ENCODE data around the gene IBA57.

The IBA57 gene

DNA sequence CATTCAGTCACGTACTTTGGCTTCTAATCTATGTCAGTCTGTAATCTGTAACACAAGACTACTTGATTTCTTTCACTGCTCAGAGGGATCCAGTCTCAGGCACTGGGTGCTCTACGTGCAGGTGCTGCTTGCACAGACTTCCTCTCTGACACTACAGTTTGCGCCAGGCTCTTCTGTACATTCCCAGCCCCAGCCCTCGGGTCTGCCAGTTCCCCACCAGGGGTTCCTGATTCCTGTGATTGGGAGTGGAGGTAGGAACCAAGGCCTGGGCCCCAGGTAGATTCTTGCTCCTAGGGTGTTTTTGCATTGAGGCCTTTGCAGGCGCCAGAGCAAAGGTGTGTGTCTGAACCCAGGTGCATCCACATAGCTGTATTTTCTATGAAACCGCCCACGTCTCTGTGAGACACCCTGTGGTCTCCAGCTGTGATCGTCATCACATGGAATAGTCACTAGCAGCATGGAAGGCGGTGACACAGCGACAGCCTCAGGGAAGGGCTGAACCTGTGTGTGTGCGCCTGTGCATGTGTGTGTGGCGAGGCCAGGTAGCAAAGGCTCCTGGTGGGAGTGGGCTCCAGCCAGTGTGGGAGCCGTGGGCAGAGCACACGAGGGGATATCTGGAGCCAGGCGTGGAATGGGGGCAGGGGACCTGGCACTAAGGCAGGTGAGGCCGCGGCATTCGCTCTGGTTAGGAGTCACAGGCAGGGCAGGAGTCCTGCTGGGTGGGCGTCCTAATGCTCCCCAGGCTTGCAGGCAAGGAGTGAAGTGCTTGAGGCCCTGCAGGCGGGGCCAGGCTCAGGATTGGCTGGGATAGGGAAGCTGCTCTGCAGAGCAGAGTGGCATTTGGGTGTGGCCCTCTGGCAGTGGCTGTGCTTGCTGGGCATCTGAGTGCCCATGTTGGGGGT is 10.7 kb upstream of the IBA57 start:
- TF ChIP-seq, protein P1, sequence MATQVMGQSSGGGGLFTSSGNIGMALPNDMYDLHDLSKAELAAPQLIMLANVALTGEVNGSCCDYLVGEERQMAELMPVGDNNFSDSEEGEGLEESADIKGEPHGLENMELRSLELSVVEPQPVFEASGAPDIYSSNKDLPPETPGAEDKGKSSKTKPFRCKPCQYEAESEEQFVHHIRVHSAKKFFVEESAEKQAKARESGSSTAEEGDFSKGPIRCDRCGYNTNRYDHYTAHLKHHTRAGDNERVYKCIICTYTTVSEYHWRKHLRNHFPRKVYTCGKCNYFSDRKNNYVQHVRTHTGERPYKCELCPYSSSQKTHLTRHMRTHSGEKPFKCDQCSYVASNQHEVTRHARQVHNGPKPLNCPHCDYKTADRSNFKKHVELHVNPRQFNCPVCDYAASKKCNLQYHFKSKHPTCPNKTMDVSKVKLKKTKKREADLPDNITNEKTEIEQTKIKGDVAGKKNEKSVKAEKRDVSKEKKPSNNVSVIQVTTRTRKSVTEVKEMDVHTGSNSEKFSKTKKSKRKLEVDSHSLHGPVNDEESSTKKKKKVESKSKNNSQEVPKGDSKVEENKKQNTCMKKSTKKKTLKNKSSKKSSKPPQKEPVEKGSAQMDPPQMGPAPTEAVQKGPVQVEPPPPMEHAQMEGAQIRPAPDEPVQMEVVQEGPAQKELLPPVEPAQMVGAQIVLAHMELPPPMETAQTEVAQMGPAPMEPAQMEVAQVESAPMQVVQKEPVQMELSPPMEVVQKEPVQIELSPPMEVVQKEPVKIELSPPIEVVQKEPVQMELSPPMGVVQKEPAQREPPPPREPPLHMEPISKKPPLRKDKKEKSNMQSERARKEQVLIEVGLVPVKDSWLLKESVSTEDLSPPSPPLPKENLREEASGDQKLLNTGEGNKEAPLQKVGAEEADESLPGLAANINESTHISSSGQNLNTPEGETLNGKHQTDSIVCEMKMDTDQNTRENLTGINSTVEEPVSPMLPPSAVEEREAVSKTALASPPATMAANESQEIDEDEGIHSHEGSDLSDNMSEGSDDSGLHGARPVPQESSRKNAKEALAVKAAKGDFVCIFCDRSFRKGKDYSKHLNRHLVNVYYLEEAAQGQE (IDR thresholded peaks at IDR 0.05; ENCODE audit: insufficient read depth in 1 of 2, low read depth in 2 of 2, low read length in 2 of 2), result no peak
- TF ChIP-seq FOXP2 (optimal IDR thresholded peaks at IDR 0.05; ENCODE audit: borderline replicate concordance, extremely low read depth, extremely low read length, insufficient read depth) (no peak), SIN3A (IDR thresholded peaks at IDR 0.05; ENCODE audit: borderline replicate concordance, insufficient read depth, low read length) (no peak), POLR2AphosphoS5 (IDR thresholded peaks at IDR 0.05; ENCODE audit: low read depth, low read length) (no peak), TAF1 (IDR thresholded peaks at IDR 0.05; ENCODE audit: borderline replicate concordance, insufficient read depth, low read length) (no peak)

DNA sequence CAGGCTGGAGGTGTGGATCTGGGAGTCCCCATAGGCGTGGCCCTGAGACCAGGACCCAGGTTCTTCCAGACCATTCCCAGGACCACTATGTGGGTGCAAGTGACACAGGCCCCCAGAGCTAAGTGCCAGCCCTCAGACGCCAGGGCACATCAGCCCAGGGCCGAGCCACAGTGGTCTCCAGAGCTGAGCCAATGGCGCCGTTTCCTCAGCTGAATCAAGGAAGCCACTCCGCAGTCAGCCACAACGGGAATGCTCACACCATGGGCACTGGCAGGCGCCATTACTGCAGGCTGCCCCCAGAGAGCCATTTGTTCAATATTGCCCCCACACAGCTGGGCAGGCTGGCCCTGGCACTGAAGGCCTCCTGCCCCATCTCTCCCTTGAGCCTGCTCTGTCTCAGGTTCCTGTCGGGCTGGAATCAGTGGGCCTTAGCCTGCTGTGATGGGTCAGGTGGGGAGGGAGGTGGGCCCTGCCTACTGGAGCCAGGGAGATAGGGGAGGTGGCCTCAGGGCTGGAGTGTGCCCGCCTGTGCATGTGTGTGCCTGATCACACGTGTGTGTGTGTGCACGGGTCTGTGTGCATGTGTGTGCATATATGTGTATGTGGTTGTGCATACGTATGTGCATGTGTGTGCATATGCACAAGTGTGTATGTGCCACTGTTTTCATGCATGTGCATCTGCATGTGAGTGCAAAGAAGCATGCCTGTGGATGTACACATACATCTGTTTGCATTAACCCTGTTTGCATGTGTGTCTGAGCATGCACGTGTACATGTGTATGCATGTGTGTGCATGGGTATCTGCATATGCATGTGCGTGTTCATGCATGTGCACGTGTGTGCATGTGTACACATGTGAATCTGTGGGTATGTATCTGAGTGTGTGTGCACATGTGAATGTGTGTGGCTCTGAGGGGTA is 9.7 kb upstream of the IBA57 start:
- TF ChIP-seq FOXP2 (optimal IDR thresholded peaks at IDR 0.05; ENCODE audit: borderline replicate concordance, extremely low read depth, extremely low read length, insufficient read depth) (no peak), TAF1 (IDR thresholded peaks at IDR 0.05; ENCODE audit: borderline replicate concordance, insufficient read depth, low read length) (no peak), POLR2AphosphoS5 (IDR thresholded peaks at IDR 0.05; ENCODE audit: low read depth, low read length) (no peak), SIN3A (IDR thresholded peaks at IDR 0.05; ENCODE audit: borderline replicate concordance, insufficient read depth, low read length) (no peak)
- TF ChIP-seq, protein P1 (IDR thresholded peaks at IDR 0.05; ENCODE audit: insufficient read depth in 1 of 2, low read depth in 2 of 2, low read length in 2 of 2), result no peak

- TF ChIP-seq SIN3A (IDR thresholded peaks at IDR 0.05; ENCODE audit: borderline replicate concordance, insufficient read depth, low read length), result no peak
- TF ChIP-seq POLR2AphosphoS5 (IDR thresholded peaks at IDR 0.05; ENCODE audit: low read depth, low read length), result no peak
- TF ChIP-seq TAF1 (IDR thresholded peaks at IDR 0.05; ENCODE audit: borderline replicate concordance, insufficient read depth, low read length), result no peak
- TF ChIP-seq, protein P1 (IDR thresholded peaks at IDR 0.05; ENCODE audit: insufficient read depth in 1 of 2, low read depth in 2 of 2, low read length in 2 of 2), result no peak
- no peak for TF ChIP-seq FOXP2 (optimal IDR thresholded peaks at IDR 0.05; ENCODE audit: borderline replicate concordance, extremely low read depth, extremely low read length, insufficient read depth)
Observed at GRCh38 chr1:228156515-228156881, 9.1 kb upstream of the IBA57 start.

DNA sequence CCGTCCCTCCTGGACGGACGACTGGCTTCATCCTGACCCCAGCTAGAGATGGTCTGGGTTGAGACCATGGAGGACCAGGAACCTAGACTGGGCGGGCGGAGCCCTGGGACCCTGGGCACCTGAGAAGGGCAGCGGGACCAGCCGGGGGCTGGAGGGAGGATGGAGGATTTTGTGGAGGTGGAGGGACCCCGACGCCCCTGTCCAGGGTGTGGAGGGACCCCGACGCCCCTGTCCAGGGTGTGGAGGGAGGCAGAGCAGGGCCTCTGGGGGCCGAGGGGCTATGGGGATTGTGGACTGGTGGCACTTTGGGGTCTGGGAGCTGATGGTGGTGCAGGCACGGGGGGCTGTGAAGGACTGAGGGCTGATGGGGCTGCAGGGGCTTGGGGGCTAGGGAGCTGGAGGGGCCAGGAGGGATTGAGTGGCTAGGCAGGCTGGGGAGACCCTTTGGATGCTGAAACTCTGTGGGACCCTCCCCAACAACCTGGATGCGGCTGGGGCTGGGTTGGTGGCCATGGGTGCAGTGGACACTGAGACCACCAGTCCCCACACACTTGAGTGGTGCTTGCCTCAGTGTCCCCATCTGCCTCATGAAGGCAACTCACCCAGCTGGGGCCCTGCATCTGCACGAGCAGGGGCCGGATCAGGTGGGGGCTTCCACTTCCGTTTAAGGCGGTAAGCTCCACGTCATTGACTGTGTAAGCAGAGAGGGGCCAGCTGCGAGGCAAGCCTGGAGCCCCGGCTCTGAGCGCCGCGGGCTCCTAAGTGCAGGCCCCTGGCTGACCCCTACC is 8.5 kb upstream of the IBA57 start:
- TF ChIP-seq, protein P1 (IDR thresholded peaks at IDR 0.05; ENCODE audit: insufficient read depth in 1 of 2, low read depth in 2 of 2, low read length in 2 of 2), result no peak
- TF ChIP-seq POLR2AphosphoS5 (IDR thresholded peaks at IDR 0.05; ENCODE audit: low read depth, low read length), result no peak
- TF ChIP-seq SIN3A (IDR thresholded peaks at IDR 0.05; ENCODE audit: borderline replicate concordance, insufficient read depth, low read length), result no peak
- TF ChIP-seq TAF1 (IDR thresholded peaks at IDR 0.05; ENCODE audit: borderline replicate concordance, insufficient read depth, low read length), result no peak
- TF ChIP-seq FOXP2 (optimal IDR thresholded peaks at IDR 0.05; ENCODE audit: borderline replicate concordance, extremely low read depth, extremely low read length, insufficient read depth), result no peak

Measured in PFSK-1 (cell line).